Lung (tissue), 12 donors: ENCODE measurements around the gene IST1. TPM values are rescaled to one million over a fixed set of nuclear protein-coding genes. Genes with fewer than 3 reads are reported as not detected.

Experiments used
- ATAC-seq: fragments of 200-7000 bp; cut with Tn5 transposase; one replicate; pipeline ENCODE4 v1.9.1; 2020; ENCODE audit warnings: moderate number of reproducible peaks; ENCODE audit not compliant: insufficient read depth, low FRiP score
- DNase-seq, 3 donors: peaks; one replicate each; pipeline ENCODE4 v3.0.0-alpha.2; 2013 to 2017
- H3K27ac ChIP-seq, 2 donors: one replicate each; pipeline ENCODE4 v1.5.1; 2013; ENCODE audit warnings: mild to moderate bottlenecking in 2 of 2, moderate library complexity in 2 of 2, control low read depth in 1 of 2, inconsistent platforms in 1 of 2, low read depth in 1 of 2, low read length in 1 of 2
- H3K27me3 ChIP-seq, 3 donors: one replicate each; pipeline ENCODE4 v1.5.1; 2013; ENCODE audit warnings: low read length in 2 of 3; ENCODE audit not compliant: control insufficient read depth in 3 of 3, insufficient read depth in 3 of 3
- H3K36me3 ChIP-seq, 4 donors: one replicate each; pipeline ENCODE4 v1.5.1; 2013; ENCODE audit warnings: low read length in 4 of 4, mild to moderate bottlenecking in 1 of 4, moderate library complexity in 1 of 4; ENCODE audit not compliant: control insufficient read depth in 4 of 4, insufficient read depth in 4 of 4
- H3K4me1 ChIP-seq, 5 donors: one replicate each; pipeline ENCODE4 v1.5.1; 2013; ENCODE audit warnings: low read length in 5 of 5, mild to moderate bottlenecking in 2 of 5, moderate library complexity in 1 of 5; ENCODE audit not compliant: control insufficient read depth in 5 of 5, insufficient read depth in 5 of 5
- H3K4me3 ChIP-seq: one replicate; pipeline ENCODE4 v1.5.1; 2013; ENCODE audit warnings: mild to moderate bottlenecking, control low read depth, moderate library complexity
- H3K9ac ChIP-seq, 2 donors: one replicate each; pipeline ENCODE4 v1.5.1; 2013; ENCODE audit warnings: low read length in 2 of 2, control low read depth in 1 of 2; ENCODE audit not compliant: insufficient read depth in 1 of 2
- H3K9me3 ChIP-seq, 4 donors: one replicate each; pipeline ENCODE4 v1.5.1; 2013; ENCODE audit warnings: low read length in 3 of 4, mild to moderate bottlenecking in 1 of 4, moderate library complexity in 1 of 4; ENCODE audit not compliant: control insufficient read depth in 4 of 4, insufficient read depth in 3 of 4
- CTCF ChIP-seq: IDR thresholded peaks from 2 replicates; pipeline ENCODE4 v1.5.1; 2012; ENCODE audit warnings: mild to moderate bottlenecking; ENCODE audit errors: control extremely low read depth, extremely low read depth
- WGBS, 2 donors: extraction: QIAGEN DNeasy Blood & Tissue Kit; methylation state at CpG; one replicate each; pipeline ENCODE4 v1.1.7; 2013; 5-methylcytosine and 5-hydroxymethylcytosine counted together
- polyA plus RNA-seq, 2 donors: library from polyadenylated mRNA; stranded (reverse); fragments of 200-250 nt; gene quantifications; one replicate each; pipeline ENCODE4 v1.2.1, GENCODE V29; 2013
- total RNA-seq, 2 donors: library from RNA; depleted of rRNA in 1 of 2; stranded (reverse); fragments of >200 nt in 1 of 2; gene quantifications; one replicate each; pipeline ENCODE4 v1.2.1, GENCODE V29; 2014 to 2021
- donor health status: control.
- donor health status: control.
- donor health status: Bipolar disorder and iron deficiency.
- donor health status: healthy.
- donor health status: DM: yes; HTN: yes; CAD: no.

The IST1 gene
- total and polyA plus RNA-seq, 4 donors = 77.4 to 236 (median 146) TPM

- DNase-seq = no peak
- no peaks in the 10 kb centered on the region for H3K27me3 ChIP-seq
- no peaks in the 10 kb centered on the region for H3K9me3 ChIP-seq
- no peak for TF ChIP-seq CTCF
- no peak overlapping the region for H3K4me3 ChIP-seq
- H3K27ac ChIP-seq = no peak overlapping the region
- H3K9ac ChIP-seq = no peak overlapping the region
- H3K4me1 ChIP-seq = peaks cover 0 to 10% (median 0%) of the 10 kb centered on the region in 5 donors
- no peak for ATAC-seq
- WGBS, 2 donors = 89 to 91% methylated on average over 5 of the region's 5 CpGs
- H3K36me3 ChIP-seq = peaks cover 3 to 34% (median 28%) of the 10 kb centered on the region in 4 donors
These were observed 39.2 kb upstream of the IST1 start for GRCh38 chr16:71855937-71856662.

GRCh38 chr16:71859762-71860521, 35.4 kb upstream of the IST1 start:
- no peak overlapping the region for H3K4me3 ChIP-seq
- DNase-seq = no peak
- no peak for ATAC-seq
- no peaks in the 10 kb centered on the region for H3K9me3 ChIP-seq
- peaks cover 0 to 3% (median 0%) of the 10 kb centered on the region in 5 donors for H3K4me1 ChIP-seq
- 94 to 96% methylated on average over 32 of the region's 32 CpGs for WGBS, 2 donors
- H3K9ac ChIP-seq = no peak overlapping the region
- H3K36me3 ChIP-seq = peaks cover 0 to 38% (median 31%) of the 10 kb centered on the region in 4 donors
- no peaks in the 10 kb centered on the region for H3K27me3 ChIP-seq
- no peak overlapping the region for H3K27ac ChIP-seq
- TF ChIP-seq CTCF = no peak

GRCh38 chr16:71863995-71864394, 31.3 kb upstream of the IST1 start:
- H3K27me3 ChIP-seq = no peaks in the 10 kb centered on the region
- peaks cover 0 to 53% (median 27%) of the 10 kb centered on the region in 4 donors for H3K36me3 ChIP-seq
- TF ChIP-seq CTCF = no peak
- no peak overlapping the region for H3K27ac ChIP-seq
- ATAC-seq (no peak), DNase-seq (no peak)
- H3K9ac ChIP-seq = no peak overlapping the region
- H3K9me3 ChIP-seq = no peaks in the 10 kb centered on the region
- WGBS, 2 donors = 96 to 98% methylated on average over 5 of the region's 5 CpGs
- no peak overlapping the region for H3K4me3 ChIP-seq
- H3K4me1 ChIP-seq = no peaks in the 10 kb centered on the region
